CD14-positive monocyte (primary cell): ENCODE data around the gene KCNK18. TPM values are rescaled to one million over a fixed set of nuclear protein-coding genes. Genes with fewer than 3 reads are reported as not detected.
A peak's percentile ranks its signal among the peaks of the same experiment; 100 is the strongest.

Experiments
- DNase-seq, 3 donors: peaks; one replicate each; pipeline ENCODE4 v3.0.0-alpha.2; 2011 to 2022
- H2AFZ ChIP-seq: 2 replicates; pipeline ENCODE4 v1.6.0; 2012; ENCODE audit warnings: mild to moderate bottlenecking, low read depth, low read length, inconsistent platforms; ENCODE audit not compliant: insufficient read depth, poor library complexity, severe bottlenecking
- H3K27ac ChIP-seq, 2 donors: 1 replicate in 1 of 2; 2 replicates in 1 of 2; pipeline ENCODE4 v1.5.1; 2012 to 2013; ENCODE audit warnings: low read length in 2 of 2, control low read depth in 1 of 2, inconsistent platforms in 1 of 2, low read depth in 1 of 2, mild to moderate bottlenecking in 1 of 2
- H3K27me3 ChIP-seq, 2 donors: one replicate each; pipeline versions ENCODE4 v1.6.0 to v1.6.1; 2011 to 2013; ENCODE audit warnings: low read length in 2 of 2; ENCODE audit not compliant: control insufficient read depth in 2 of 2, insufficient read depth in 2 of 2
- H3K36me3 ChIP-seq, 2 donors: replicated peaks in 1 of 2; 1 replicate in 1 of 2; 2 replicates in 1 of 2; pipeline versions ENCODE4 v1.5.1 to v1.6.1; 2012 to 2013; ENCODE audit warnings: low read length in 2 of 2, control low read depth in 1 of 2, inconsistent platforms in 1 of 2, mild to moderate bottlenecking in 1 of 2; ENCODE audit not compliant: insufficient read depth in 2 of 2, control insufficient read depth in 1 of 2
- H3K4me1 ChIP-seq, 2 donors: 1 replicate in 1 of 2; 2 replicates in 1 of 2; pipeline versions ENCODE4 v1.5.1 to v1.6.1; 2012 to 2013; ENCODE audit warnings: low read length in 2 of 2, control low read depth in 1 of 2, inconsistent platforms in 1 of 2, mild to moderate bottlenecking in 1 of 2, moderate library complexity in 1 of 2; ENCODE audit not compliant: insufficient read depth in 2 of 2, control insufficient read depth in 1 of 2
- H3K4me2 ChIP-seq: replicated peaks from 2 replicates; pipeline ENCODE3; 2012; ENCODE audit warnings: low read length, moderate library complexity, mild to moderate bottlenecking; ENCODE audit not compliant: poor library complexity, severe bottlenecking; ENCODE audit errors: extremely low read depth
- H3K4me3 ChIP-seq, 3 experiments: fragments of 200-600 bp in 1 of 3; sonication (generic) in 1 of 3; replicated peaks in 1 of 3; 1 replicate in 2 of 3; 2 replicates in 1 of 3; pipeline ENCODE4 v1.5.1; 2011 to 2013; ENCODE audit warnings: low read length in 3 of 3, mild to moderate bottlenecking in 3 of 3, control low read depth in 2 of 3, low read depth in 2 of 3, inconsistent platforms in 1 of 3, moderate library complexity in 1 of 3
- H3K79me2 ChIP-seq: 2 replicates; pipeline ENCODE4 v1.6.0; 2012; ENCODE audit warnings: mild to moderate bottlenecking, control low read depth, inconsistent platforms, low read length, moderate library complexity; ENCODE audit not compliant: insufficient read depth
- H3K9ac ChIP-seq: 2 replicates; pipeline ENCODE4 v1.6.0; 2017; ENCODE audit warnings: low read length, mild to moderate bottlenecking; ENCODE audit not compliant: insufficient read depth, poor library complexity, severe bottlenecking
- H3K9me3 ChIP-seq, 2 donors: replicated peaks in 1 of 2; 1 replicate in 1 of 2; 2 replicates in 1 of 2; pipeline versions ENCODE4 v1.5.1 to v1.6.1; 2012 to 2013; ENCODE audit warnings: low read length in 2 of 2, control low read depth in 1 of 2; ENCODE audit not compliant: control insufficient read depth in 1 of 2, insufficient read depth in 1 of 2
- H4K20me1 ChIP-seq: 2 replicates; pipeline ENCODE4 v1.6.0; 2012; ENCODE audit warnings: mild to moderate bottlenecking, low read length, control low read depth, moderate library complexity; ENCODE audit not compliant: insufficient read depth
- H3K27ac Mint-ChIP-seq, 7 donors: one replicate each; pipeline ENCODE4 v1.8.0; 2020; ENCODE audit warnings: mild to moderate bottlenecking in 7 of 7, mixed read lengths in 7 of 7, moderate library complexity in 6 of 7, inconsistent platforms in 2 of 7
- H3K27me3 Mint-ChIP-seq, 3 donors: one replicate each; pipeline ENCODE4 v1.8.0; 2021 to 2022; ENCODE audit warnings: low read depth in 3 of 3, mild to moderate bottlenecking in 3 of 3, mixed read lengths in 3 of 3, moderate library complexity in 3 of 3, inconsistent platforms in 1 of 3
- H3K36me3 Mint-ChIP-seq, 2 donors: one replicate each; pipeline ENCODE4 v1.8.0; 2020; ENCODE audit warnings: mixed read lengths in 2 of 2, inconsistent platforms in 1 of 2, mild to moderate bottlenecking in 1 of 2
- H3K4me1 Mint-ChIP-seq: one replicate; pipeline ENCODE4 v1.8.0; 2020; ENCODE audit warnings: mild to moderate bottlenecking, mixed read lengths
- H3K4me3 Mint-ChIP-seq, 2 donors: one replicate each; pipeline ENCODE4 v1.8.0; 2020; ENCODE audit warnings: mild to moderate bottlenecking in 2 of 2, mixed read lengths in 2 of 2, moderate library complexity in 1 of 2
- H3K9me3 Mint-ChIP-seq, 7 donors: one replicate each; pipeline ENCODE4 v1.8.0; 2020 to 2022; ENCODE audit warnings: mixed read lengths in 7 of 7, mild to moderate bottlenecking in 6 of 7, moderate library complexity in 6 of 7, inconsistent platforms in 2 of 7
- CTCF ChIP-seq: fragments of 200-600 bp; IDR thresholded peaks from one replicate; pipeline ENCODE4 v1.8.0; 2022; ENCODE audit warnings: antibody characterized with exemption, mild to moderate bottlenecking
- WGBS: methylation state at CpG from one replicate; pipeline ENCODE4 v1.1.5; 2013; ENCODE audit warnings: missing lambda C conversion rate; ENCODE audit not compliant: insufficient coverage; 5-methylcytosine and 5-hydroxymethylcytosine counted together
- intact Hi-C, 2 donors: fragments of 100-400 bp; cut with micrococcal nuclease; formaldehyde crosslinking; loops; one replicate each; pipeline versions ENCODE4 v1.15.0 to v1.15.1; 2023
- polyA plus RNA-seq, 3 donors: library from polyadenylated mRNA; depleted of rRNA in 1 of 3; unstranded in 2 of 3; stranded (reverse) in 1 of 3; fragments of 300-500 nt in 2 of 3; fragments of >200 nt in 1 of 3; fragmentation: Illumina TruSeq in 2 of 3; gene quantifications; 1 replicate in 2 of 3; 2 replicates in 1 of 3; pipeline ENCODE4 v1.2.3, GENCODE V29; 2012 to 2021

Gene KCNK18
- polyA plus RNA-seq, 3 donors, result not detected

- TF ChIP-seq CTCF, result peak; percentile 90
- H3K9ac ChIP-seq, result peak overlapping the region; percentile 45
- Mint-ChIP-seq H3K9me3 (peaks cover 0 to 2% (median 0%) of the 10 kb centered on the region in 7 donors), H3K36me3 (no peaks in the 10 kb centered on the region), H3K27ac (peak overlapping the region in 1 of 7 donors; percentile 49), H3K27me3 (peaks cover 52 to 68% (median 53%) of the 10 kb centered on the region in 3 donors), H3K4me3 (peak overlapping the region; percentile 81 to 92), H3K4me1 (peaks cover 17% of the 10 kb centered on the region)
- H3K36me3 ChIP-seq, result no peaks in the 10 kb centered on the region
- peak overlapping the region; percentile 83 for H2AFZ ChIP-seq
- H3K4me2 ChIP-seq, result peak overlapping the region; percentile 82
- peak overlapping the region; percentile 28 to 73 (median 32) for H3K4me3 ChIP-seq
- peak; percentile 66 to 73 (median 72) for DNase-seq
- H3K27ac ChIP-seq, result no peak overlapping the region
- no peaks in the 10 kb centered on the region for H3K79me2 ChIP-seq
- intact Hi-C loops, result loop anchor here (2.0 to 5.0 kb wide), 3 partner anchors 377 to 494 kb away; no protein-coding TSS in a partner anchor
- 0% methylated on average over 2 of the region's 12 CpGs for WGBS
- no peaks in the 10 kb centered on the region for H4K20me1 ChIP-seq
- H3K9me3 ChIP-seq, result no peaks in the 10 kb centered on the region
- H3K27me3 ChIP-seq, result peaks cover 22 to 31% of the 10 kb centered on the region in 2 donors
- H3K4me1 ChIP-seq, result peaks cover 9 to 13% of the 10 kb centered on the region in 2 donors
Observed at GRCh38 chr10:117175901-117176534, 21.3 kb upstream of the KCNK18 start.

- Histone ChIP-seq H3K4me1 (peaks cover 9 to 13% of the 10 kb centered on the region in 2 donors), H3K4me3 (no peak overlapping the region), H3K4me2 (no peak overlapping the region), H3K36me3 (no peaks in the 10 kb centered on the region), H3K9me3 (no peaks in the 10 kb centered on the region), H3K27ac (no peak overlapping the region), H3K9ac (no peak overlapping the region), H3K27me3 (peaks cover 5 to 14% of the 10 kb centered on the region in 2 donors), H3K79me2 (no peaks in the 10 kb centered on the region), H2AFZ (no peak overlapping the region), H4K20me1 (no peaks in the 10 kb centered on the region)
- no peak overlapping the region for H3K4me3 Mint-ChIP-seq
- peaks cover 0 to 2% (median 0%) of the 10 kb centered on the region in 7 donors for H3K9me3 Mint-ChIP-seq
- H3K27ac Mint-ChIP-seq, result no peak overlapping the region
- no peak for DNase-seq
- intact Hi-C loops, result loop anchor here (5.0 kb wide), 1 partner anchor 496 kb away; no protein-coding TSS in a partner anchor
- WGBS, result no CpG with 5 or more reads among the region's 3 CpGs
- no peak for TF ChIP-seq CTCF
- peaks cover 34 to 61% (median 46%) of the 10 kb centered on the region in 3 donors for H3K27me3 Mint-ChIP-seq
- H3K36me3 Mint-ChIP-seq, result no peaks in the 10 kb centered on the region
- peaks cover 17% of the 10 kb centered on the region for H3K4me1 Mint-ChIP-seq
Observed at GRCh38 chr10:117178190-117178589, 19.1 kb upstream of the KCNK18 start.
